ENCODE results near the gene TSEN54.

- TF ChIP-seq, protein P1, sequence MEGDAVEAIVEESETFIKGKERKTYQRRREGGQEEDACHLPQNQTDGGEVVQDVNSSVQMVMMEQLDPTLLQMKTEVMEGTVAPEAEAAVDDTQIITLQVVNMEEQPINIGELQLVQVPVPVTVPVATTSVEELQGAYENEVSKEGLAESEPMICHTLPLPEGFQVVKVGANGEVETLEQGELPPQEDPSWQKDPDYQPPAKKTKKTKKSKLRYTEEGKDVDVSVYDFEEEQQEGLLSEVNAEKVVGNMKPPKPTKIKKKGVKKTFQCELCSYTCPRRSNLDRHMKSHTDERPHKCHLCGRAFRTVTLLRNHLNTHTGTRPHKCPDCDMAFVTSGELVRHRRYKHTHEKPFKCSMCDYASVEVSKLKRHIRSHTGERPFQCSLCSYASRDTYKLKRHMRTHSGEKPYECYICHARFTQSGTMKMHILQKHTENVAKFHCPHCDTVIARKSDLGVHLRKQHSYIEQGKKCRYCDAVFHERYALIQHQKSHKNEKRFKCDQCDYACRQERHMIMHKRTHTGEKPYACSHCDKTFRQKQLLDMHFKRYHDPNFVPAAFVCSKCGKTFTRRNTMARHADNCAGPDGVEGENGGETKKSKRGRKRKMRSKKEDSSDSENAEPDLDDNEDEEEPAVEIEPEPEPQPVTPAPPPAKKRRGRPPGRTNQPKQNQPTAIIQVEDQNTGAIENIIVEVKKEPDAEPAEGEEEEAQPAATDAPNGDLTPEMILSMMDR (IDR thresholded peaks at IDR 0.05), result no peak
- TF ChIP-seq POLR2A (IDR thresholded peaks at IDR 0.05) (no peak), POLR2AphosphoS5 (IDR thresholded peaks at IDR 0.05) (no peak)
Measured at GRCh38 chr17:75566416-75566815, 50.1 kb downstream of the TSEN54 start.

Measured in transverse colon (tissue), 4 donors.